ENCODE results near the gene GLP1R.

GLP1R gene

GRCh38 chr6:39047434-39048327 is 900 bp upstream of the GLP1R start:
- ChIA-PET CTCF (interaction anchor here (1.0 to 3.7 kb wide), 4 partner anchors 11 to 75 kb away, joined by 3 to 15 read pairs (median 4); no protein-coding TSS in a partner anchor), POLR2A (no interaction called here)
- Histone ChIP-seq H3K27ac (ENCODE audit: extremely low read depth, low read depth, low read length) (no peak overlapping the region), H3K4me1 (ENCODE audit: control insufficient read depth, insufficient read depth, low read length) (no peaks in the 10 kb centered on the region), H3K36me3 (ENCODE audit: control insufficient read depth in 2 of 2, insufficient read depth in 1 of 2, low read length in 2 of 2) (no peaks in the 10 kb centered on the region), H3K4me3 (ENCODE audit: low read depth, low read length) (no peak overlapping the region), H3K9me3 (ENCODE audit: control insufficient read depth, insufficient read depth, low read depth, low read length) (no peaks in the 10 kb centered on the region)
- no peak for TF ChIP-seq ZNF747 (tag by site-specific recombination; IDR thresholded peaks at IDR 0.05)
- TF ChIP-seq WT1 (tag by site-specific recombination; IDR thresholded peaks at IDR 0.05) = no peak
- TF ChIP-seq ZNF335 (tag by site-specific recombination; conservative IDR thresholded peaks at IDR 0.05) = no peak
- TF ChIP-seq, protein P1, sequence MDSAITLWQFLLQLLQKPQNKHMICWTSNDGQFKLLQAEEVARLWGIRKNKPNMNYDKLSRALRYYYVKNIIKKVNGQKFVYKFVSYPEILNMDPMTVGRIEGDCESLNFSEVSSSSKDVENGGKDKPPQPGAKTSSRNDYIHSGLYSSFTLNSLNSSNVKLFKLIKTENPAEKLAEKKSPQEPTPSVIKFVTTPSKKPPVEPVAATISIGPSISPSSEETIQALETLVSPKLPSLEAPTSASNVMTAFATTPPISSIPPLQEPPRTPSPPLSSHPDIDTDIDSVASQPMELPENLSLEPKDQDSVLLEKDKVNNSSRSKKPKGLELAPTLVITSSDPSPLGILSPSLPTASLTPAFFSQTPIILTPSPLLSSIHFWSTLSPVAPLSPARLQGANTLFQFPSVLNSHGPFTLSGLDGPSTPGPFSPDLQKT (IDR thresholded peaks at IDR 0.05; ENCODE audit: borderline replicate concordance, low read depth, low read length) = no peak
- TF ChIP-seq ZNF677 (tag by site-specific recombination; IDR thresholded peaks at IDR 0.05) = no peak
- no peak for TF ChIP-seq ZBTB7A (tag by site-specific recombination; IDR thresholded peaks at IDR 0.05; ENCODE audit: low read depth)
- TF ChIP-seq, protein P2, sequence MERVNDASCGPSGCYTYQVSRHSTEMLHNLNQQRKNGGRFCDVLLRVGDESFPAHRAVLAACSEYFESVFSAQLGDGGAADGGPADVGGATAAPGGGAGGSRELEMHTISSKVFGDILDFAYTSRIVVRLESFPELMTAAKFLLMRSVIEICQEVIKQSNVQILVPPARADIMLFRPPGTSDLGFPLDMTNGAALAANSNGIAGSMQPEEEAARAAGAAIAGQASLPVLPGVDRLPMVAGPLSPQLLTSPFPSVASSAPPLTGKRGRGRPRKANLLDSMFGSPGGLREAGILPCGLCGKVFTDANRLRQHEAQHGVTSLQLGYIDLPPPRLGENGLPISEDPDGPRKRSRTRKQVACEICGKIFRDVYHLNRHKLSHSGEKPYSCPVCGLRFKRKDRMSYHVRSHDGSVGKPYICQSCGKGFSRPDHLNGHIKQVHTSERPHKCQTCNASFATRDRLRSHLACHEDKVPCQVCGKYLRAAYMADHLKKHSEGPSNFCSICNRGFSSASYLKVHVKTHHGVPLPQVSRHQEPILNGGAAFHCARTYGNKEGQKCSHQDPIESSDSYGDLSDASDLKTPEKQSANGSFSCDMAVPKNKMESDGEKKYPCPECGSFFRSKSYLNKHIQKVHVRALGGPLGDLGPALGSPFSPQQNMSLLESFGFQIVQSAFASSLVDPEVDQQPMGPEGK (tag by site-specific recombination; IDR thresholded peaks at IDR 0.05) = no peak
- no peak for TF ChIP-seq ZNF138 (tag by site-specific recombination; IDR thresholded peaks at IDR 0.05; ENCODE audit: borderline replicate concordance)
- TF ChIP-seq ZNF571 (tag by site-specific recombination; IDR thresholded peaks at IDR 0.05) = no peak
- no peak for TF ChIP-seq ZNF777 (tag by site-specific recombination; IDR thresholded peaks at IDR 0.05; ENCODE audit: borderline replicate concordance)

DNA sequence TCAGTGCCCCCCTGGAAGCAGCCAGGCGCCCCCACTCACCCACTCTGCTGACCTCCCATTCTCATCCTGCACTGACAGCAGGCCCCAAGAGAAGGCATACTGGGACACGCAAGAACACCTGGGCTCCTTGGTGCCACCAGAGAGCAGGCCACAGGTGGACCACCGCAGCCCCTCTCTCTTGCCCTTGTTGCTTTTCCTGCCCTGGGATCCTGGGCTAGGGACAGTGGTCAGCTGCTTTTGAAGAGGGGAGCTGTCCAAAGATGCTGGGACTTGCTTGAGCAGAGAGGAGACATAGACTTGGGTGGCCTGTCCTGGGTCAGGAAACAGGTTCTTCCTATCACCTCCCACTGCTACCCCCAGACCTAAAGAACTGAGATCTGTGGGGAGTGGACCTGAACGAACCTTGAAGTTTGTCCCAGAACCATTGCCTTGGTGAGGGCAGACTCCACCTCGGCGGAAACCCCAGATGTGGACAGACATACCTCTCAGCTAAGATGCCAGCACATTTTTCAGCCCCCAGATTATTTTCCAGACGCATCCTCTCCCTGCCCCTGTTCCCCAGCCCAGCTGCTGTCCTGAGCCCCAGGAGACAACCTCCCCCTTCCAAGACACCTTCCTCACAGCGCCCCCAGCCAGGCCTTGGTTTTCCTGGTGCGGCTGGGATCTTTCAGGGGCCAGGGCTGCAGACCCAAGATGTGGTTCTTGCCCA is 1.1 kb downstream of the GLP1R start:
- no peaks in the 10 kb centered on the region for H3K4me1 ChIP-seq (ENCODE audit: control insufficient read depth, insufficient read depth, low read length)
- no peaks in the 10 kb centered on the region for H3K36me3 ChIP-seq (ENCODE audit: control insufficient read depth in 2 of 2, insufficient read depth in 1 of 2, low read length in 2 of 2)
- no peak for TF ChIP-seq ZNF549 (tag by site-specific recombination; IDR thresholded peaks at IDR 0.05)
- peak; percentile 66 for TF ChIP-seq REST (tag by site-specific recombination; IDR thresholded peaks at IDR 0.05)
- H3K27ac ChIP-seq (ENCODE audit: extremely low read depth, low read depth, low read length) = no peak overlapping the region
- ChIA-PET CTCF (interaction anchor here (1.0 to 1.2 kb wide), 2 partner anchors 75 to 117 kb away, joined by 4 to 9 read pairs; no protein-coding TSS in a partner anchor), POLR2A (no interaction called here)
- no peaks in the 10 kb centered on the region for H3K9me3 ChIP-seq (ENCODE audit: control insufficient read depth, insufficient read depth, low read depth, low read length)
- no peak overlapping the region for H3K4me3 ChIP-seq (ENCODE audit: low read depth, low read length)

Data from HEK293 (cell line).